NCI-H2029 (cell line): ENCODE results near the gene SGSM2.

Experiments
- DNase-seq: peaks from one replicate; lab custom pipeline; 2025; lab: John Stamatoyannopoulos, UW

Gene SGSM2

DNA sequence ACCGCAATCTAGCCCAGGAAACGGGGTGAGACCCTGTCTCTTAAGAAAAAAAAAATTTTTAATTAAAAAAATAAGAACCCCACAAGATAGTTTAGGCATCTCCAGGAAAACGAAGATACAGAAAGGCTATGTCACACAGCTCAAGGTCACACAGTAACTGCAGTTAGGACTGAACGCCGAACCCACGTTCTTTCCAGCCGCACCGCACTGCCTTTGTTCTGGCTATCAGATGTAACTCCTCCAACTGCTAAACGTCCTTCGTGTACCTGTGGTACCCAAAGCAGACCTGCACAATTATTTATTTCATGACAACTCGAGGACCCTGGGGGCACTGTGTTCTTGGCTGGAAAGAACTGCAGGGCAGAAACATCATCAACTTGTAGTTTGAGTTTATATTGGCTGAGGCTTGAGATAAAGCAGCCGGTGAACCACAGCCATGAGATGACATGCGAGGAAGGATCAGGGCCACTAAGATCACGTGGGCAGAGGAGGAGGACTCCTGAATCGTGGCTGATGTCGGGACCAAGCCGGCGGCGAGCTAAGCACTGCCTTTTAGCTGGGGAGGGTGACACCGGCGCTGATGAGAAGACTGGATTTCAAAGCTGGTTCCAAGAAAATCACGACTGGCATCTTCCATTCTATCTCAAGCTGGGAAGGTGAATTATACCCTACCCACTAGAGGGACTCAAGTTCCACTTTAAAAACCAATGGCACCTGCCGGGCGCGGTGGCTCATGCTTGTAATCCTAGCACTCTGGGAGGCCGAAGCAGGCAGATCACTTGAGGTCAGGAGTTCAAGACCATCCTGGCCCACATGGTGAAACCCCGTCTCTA lies 84.2 kb downstream of the SGSM2 start:
- no peak for DNase-seq

GRCh38 chr17:2423271-2423670 lies 86.0 kb downstream of the SGSM2 start:
- no peak for DNase-seq

- no peak for DNase-seq
These were observed 89.9 kb downstream of the SGSM2 start for GRCh38 chr17:2427215-2427614.

DNA sequence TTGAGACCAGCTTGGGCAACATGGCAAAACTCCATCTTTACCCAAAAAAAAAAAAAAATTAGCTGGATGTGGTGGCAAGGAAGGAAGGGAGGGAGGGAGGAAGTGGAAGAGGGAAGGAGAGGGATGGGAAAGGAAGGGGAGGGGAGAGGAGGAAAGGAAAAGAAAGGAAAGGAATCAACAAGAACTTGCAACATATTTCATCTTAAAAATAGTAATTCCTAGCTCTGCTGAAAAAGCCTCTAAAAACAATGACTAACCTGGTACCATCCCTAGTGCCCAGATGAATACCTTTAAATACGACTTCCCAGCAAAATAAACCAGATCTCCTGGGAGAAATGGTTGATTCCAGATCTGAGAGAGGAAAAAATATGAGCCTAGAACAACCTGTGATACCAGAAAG lies 90.6 kb downstream of the SGSM2 start:
- DNase-seq = no peak
